Measurements from ENCODE around the gene EGFLAM. TPM values are rescaled to one million over a fixed set of nuclear protein-coding genes. Genes with fewer than 3 reads are reported as not detected.

The EGFLAM gene
- total and polyA plus RNA-seq, 10 of the 15 experiments (the other 5 are each of a cell fraction or from before 2014, with no cell fraction given) = 0.37 TPM; not detected in 9

DNA sequence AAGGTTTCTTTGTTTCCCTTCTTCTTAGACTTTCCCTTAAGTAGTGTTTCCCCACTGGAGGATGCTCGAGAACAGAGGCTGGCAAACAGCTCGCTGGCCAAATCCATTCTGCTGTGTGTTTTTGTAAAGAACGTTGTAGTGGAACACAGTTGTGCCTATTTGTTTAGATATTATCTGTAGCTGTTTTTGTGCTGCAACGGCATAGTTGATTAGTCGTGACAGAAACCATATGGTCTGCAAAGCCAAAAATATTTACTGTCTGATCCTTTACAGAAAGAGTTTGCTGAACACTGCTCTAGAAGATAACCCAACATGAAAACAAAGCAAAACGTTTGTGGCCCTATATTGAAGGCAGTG lies 47.0 kb upstream of the EGFLAM start:
- H3K4me3 ChIP-seq = no peak overlapping the region
- ChIA-PET CTCF (interaction anchor here (0.6 kb wide), 1 partner anchor 19 kb away, joined by 4 read pairs; no protein-coding TSS in a partner anchor), POLR2A (no interaction called here), RAD21 (ENCODE audit: unreplicated experiment) (no interaction called here), SMC1A (ENCODE audit: uncharacterized antibody, unreplicated experiment) (no interaction called here)
- no peak overlapping the region for H2AFZ ChIP-seq (ENCODE audit: control insufficient read depth, low read depth, low read length)
- H3K9me3 ChIP-seq (replicated peaks; ENCODE audit: control insufficient read depth, insufficient read depth, low read length) = no peaks in the 10 kb centered on the region
- H3K27me3 ChIP-seq (replicated peaks in 1 of 2; ENCODE audit: control insufficient read depth in 2 of 2, insufficient read depth in 2 of 2, low read length in 1 of 2) = no peaks in the 10 kb centered on the region
- intact Hi-C loops (cut with micrococcal nuclease; ENCODE audit: unreplicated experiment) = no loop called here
- no peak overlapping the region for H3K9ac ChIP-seq (ENCODE audit: control insufficient read depth, insufficient read depth, low read length)
- no peak for ATAC-seq
- no peak overlapping the region for H3K4me2 ChIP-seq (ENCODE audit: control insufficient read depth, insufficient read depth)
- TF ChIP-seq, protein P1, sequence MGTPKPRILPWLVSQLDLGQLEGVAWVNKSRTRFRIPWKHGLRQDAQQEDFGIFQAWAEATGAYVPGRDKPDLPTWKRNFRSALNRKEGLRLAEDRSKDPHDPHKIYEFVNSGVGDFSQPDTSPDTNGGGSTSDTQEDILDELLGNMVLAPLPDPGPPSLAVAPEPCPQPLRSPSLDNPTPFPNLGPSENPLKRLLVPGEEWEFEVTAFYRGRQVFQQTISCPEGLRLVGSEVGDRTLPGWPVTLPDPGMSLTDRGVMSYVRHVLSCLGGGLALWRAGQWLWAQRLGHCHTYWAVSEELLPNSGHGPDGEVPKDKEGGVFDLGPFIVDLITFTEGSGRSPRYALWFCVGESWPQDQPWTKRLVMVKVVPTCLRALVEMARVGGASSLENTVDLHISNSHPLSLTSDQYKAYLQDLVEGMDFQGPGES (IDR thresholded peaks at IDR 0.05) = no peak
- no peak for TF ChIP-seq ZNF24 (IDR thresholded peaks at IDR 0.05)
- TF ChIP-seq, protein P2, sequence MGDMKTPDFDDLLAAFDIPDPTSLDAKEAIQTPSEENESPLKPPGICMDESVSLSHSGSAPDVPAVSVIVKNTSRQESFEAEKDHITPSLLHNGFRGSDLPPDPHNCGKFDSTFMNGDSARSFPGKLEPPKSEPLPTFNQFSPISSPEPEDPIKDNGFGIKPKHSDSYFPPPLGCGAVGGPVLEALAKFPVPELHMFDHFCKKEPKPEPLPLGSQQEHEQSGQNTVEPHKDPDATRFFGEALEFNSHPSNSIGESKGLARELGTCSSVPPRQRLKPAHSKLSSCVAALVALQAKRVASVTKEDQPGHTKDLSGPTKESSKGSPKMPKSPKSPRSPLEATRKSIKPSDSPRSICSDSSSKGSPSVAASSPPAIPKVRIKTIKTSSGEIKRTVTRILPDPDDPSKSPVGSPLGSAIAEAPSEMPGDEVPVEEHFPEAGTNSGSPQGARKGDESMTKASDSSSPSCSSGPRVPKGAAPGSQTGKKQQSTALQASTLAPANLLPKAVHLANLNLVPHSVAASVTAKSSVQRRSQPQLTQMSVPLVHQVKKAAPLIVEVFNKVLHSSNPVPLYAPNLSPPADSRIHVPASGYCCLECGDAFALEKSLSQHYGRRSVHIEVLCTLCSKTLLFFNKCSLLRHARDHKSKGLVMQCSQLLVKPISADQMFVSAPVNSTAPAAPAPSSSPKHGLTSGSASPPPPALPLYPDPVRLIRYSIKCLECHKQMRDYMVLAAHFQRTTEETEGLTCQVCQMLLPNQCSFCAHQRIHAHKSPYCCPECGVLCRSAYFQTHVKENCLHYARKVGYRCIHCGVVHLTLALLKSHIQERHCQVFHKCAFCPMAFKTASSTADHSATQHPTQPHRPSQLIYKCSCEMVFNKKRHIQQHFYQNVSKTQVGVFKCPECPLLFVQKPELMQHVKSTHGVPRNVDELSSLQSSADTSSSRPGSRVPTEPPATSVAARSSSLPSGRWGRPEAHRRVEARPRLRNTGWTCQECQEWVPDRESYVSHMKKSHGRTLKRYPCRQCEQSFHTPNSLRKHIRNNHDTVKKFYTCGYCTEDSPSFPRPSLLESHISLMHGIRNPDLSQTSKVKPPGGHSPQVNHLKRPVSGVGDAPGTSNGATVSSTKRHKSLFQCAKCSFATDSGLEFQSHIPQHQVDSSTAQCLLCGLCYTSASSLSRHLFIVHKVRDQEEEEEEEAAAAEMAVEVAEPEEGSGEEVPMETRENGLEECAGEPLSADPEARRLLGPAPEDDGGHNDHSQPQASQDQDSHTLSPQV (IDR thresholded peaks at IDR 0.05) = no peak
- no peak for TF ChIP-seq SUPT20H (IDR thresholded peaks at IDR 0.05; ENCODE audit: borderline replicate concordance, control insufficient read depth, low read depth, low read length)
- TF ChIP-seq NR2F1 (conservative IDR thresholded peaks at IDR 0.05) = no peak
- TF ChIP-seq ZNF384 (IDR thresholded peaks at IDR 0.05; ENCODE audit: borderline replicate concordance, low read depth, low read length) = no peak
- TF ChIP-seq, protein P3, sequence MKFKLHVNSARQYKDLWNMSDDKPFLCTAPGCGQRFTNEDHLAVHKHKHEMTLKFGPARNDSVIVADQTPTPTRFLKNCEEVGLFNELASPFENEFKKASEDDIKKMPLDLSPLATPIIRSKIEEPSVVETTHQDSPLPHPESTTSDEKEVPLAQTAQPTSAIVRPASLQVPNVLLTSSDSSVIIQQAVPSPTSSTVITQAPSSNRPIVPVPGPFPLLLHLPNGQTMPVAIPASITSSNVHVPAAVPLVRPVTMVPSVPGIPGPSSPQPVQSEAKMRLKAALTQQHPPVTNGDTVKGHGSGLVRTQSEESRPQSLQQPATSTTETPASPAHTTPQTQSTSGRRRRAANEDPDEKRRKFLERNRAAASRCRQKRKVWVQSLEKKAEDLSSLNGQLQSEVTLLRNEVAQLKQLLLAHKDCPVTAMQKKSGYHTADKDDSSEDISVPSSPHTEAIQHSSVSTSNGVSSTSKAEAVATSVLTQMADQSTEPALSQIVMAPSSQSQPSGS (IDR thresholded peaks at IDR 0.05; ENCODE audit: low read length) = no peak
- no peak for TF ChIP-seq CHD4 (IDR thresholded peaks at IDR 0.05)
- TF ChIP-seq, protein P4, sequence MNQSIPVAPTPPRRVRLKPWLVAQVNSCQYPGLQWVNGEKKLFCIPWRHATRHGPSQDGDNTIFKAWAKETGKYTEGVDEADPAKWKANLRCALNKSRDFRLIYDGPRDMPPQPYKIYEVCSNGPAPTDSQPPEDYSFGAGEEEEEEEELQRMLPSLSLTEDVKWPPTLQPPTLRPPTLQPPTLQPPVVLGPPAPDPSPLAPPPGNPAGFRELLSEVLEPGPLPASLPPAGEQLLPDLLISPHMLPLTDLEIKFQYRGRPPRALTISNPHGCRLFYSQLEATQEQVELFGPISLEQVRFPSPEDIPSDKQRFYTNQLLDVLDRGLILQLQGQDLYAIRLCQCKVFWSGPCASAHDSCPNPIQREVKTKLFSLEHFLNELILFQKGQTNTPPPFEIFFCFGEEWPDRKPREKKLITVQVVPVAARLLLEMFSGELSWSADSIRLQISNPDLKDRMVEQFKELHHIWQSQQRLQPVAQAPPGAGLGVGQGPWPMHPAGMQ (IDR thresholded peaks at IDR 0.05; ENCODE audit: borderline replicate concordance) = no peak
- TF ChIP-seq NFIC (IDR thresholded peaks at IDR 0.05; ENCODE audit: low read depth, low read length) = no peak
- TF ChIP-seq, protein P5, sequence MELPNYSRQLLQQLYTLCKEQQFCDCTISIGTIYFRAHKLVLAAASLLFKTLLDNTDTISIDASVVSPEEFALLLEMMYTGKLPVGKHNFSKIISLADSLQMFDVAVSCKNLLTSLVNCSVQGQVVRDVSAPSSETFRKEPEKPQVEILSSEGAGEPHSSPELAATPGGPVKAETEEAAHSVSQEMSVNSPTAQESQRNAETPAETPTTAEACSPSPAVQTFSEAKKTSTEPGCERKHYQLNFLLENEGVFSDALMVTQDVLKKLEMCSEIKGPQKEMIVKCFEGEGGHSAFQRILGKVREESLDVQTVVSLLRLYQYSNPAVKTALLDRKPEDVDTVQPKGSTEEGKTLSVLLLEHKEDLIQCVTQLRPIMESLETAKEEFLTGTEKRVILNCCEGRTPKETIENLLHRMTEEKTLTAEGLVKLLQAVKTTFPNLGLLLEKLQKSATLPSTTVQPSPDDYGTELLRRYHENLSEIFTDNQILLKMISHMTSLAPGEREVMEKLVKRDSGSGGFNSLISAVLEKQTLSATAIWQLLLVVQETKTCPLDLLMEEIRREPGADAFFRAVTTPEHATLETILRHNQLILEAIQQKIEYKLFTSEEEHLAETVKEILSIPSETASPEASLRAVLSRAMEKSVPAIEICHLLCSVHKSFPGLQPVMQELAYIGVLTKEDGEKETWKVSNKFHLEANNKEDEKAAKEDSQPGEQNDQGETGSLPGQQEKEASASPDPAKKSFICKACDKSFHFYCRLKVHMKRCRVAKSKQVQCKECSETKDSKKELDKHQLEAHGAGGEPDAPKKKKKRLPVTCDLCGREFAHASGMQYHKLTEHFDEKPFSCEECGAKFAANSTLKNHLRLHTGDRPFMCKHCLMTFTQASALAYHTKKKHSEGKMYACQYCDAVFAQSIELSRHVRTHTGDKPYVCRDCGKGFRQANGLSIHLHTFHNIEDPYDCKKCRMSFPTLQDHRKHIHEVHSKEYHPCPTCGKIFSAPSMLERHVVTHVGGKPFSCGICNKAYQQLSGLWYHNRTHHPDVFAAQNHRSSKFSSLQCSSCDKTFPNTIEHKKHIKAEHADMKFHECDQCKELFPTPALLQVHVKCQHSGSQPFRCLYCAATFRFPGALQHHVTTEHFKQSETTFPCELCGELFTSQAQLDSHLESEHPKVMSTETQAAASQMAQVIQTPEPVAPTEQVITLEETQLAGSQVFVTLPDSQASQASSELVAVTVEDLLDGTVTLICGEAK (IDR thresholded peaks at IDR 0.05; ENCODE audit: borderline replicate concordance) = no peak
- TF ChIP-seq SIN3A (IDR thresholded peaks at IDR 0.05; ENCODE audit: low read depth, low read length) = no peak
- TF ChIP-seq ESRRA (IDR thresholded peaks at IDR 0.05; ENCODE audit: low read length) = no peak
- H3K4me1 ChIP-seq (ENCODE audit: control insufficient read depth, insufficient read depth, low read length) = no peaks in the 10 kb centered on the region
- no TSS peak for BruUV-seq (replicated peaks)
- no peak for FAIRE-seq
- no peaks in the 10 kb centered on the region for H3K79me2 ChIP-seq (ENCODE audit: control insufficient read depth, insufficient read depth, low read length)
- in situ Hi-C loops (cut with MboI) = no loop called here
- H4K20me1 ChIP-seq (ENCODE audit: control insufficient read depth, insufficient read depth) = no peaks in the 10 kb centered on the region
- H3K27ac ChIP-seq (ENCODE audit: control insufficient read depth, insufficient read depth) = no peak overlapping the region
- H3K36me3 ChIP-seq (ENCODE audit: control insufficient read depth in 2 of 2, insufficient read depth in 2 of 2, low read length in 1 of 2) = no peaks in the 10 kb centered on the region
- WGBS (ENCODE audit: insufficient coverage, insufficient replicate concordance, low lambda C conversion rate, missing lambda C conversion rate) = 22% methylated on average over 6 of the region's 6 CpGs
- no peak for DNase-seq (ENCODE audit: low read depth, low spot score)

All from GM12878 (cell line).